Caco-2 (cell line): ENCODE measurements around the gene PLB1. TPM values are rescaled to one million over a fixed set of nuclear protein-coding genes. Genes with fewer than 3 reads are reported as not detected.

Experiments used
- BruUV-seq: library from RNA; stranded (reverse); fragments of 400-500 nt; replicated peaks from 2 replicates; lab custom pipeline; 2021; lab: Mats Ljungman, UMichigan
- CTCF ChIA-PET: fragments of 300-600 bp; sonication (Branson Sonifier 250); formaldehyde crosslinking; loops from one replicate; lab custom pipeline; 2022; ENCODE audit warnings: antibody characterized with exemption; lab: Charles Lee
- POLR2A ChIA-PET: fragments of 300-600 bp; sonication (Branson Sonifier 250); formaldehyde crosslinking; loops from one replicate; lab custom pipeline; 2022; ENCODE audit warnings: antibody characterized with exemption; lab: Charles Lee
- DNase-seq, 2 experiments: peaks; one replicate each; pipeline versions ENCODE4 v3.0.0 to v3.0.0-alpha.2; 2020 to 2022
- H3K27me3 ChIP-seq: replicated peaks from 2 replicates; pipeline ENCODE4 v1.6.0; 2011; ENCODE audit warnings: low read length; ENCODE audit not compliant: control insufficient read depth, insufficient read depth
- H3K36me3 ChIP-seq: 2 replicates; pipeline ENCODE4 v1.5.1; 2011; ENCODE audit warnings: low read length; ENCODE audit not compliant: control insufficient read depth, insufficient read depth
- H3K4me1 ChIP-seq: fragments of 250-450 bp; sonication (Bioruptor Pico); 2 replicates; pipeline ENCODE4 v1.5.1; 2020; ENCODE audit warnings: mild to moderate bottlenecking
- H3K4me3 ChIP-seq: 2 replicates; pipeline ENCODE4 v1.5.1; 2011; ENCODE audit warnings: low read depth, mild to moderate bottlenecking, control low read depth, low read length
- H3K9me3 ChIP-seq: fragments of 250-450 bp; sonication (Bioruptor Pico); 2 replicates; pipeline ENCODE4 v1.5.1; 2020; ENCODE audit warnings: mild to moderate bottlenecking, moderate library complexity
- H3K27ac Mint-ChIP-seq: one replicate; pipeline ENCODE4 v1.8.0; 2022; ENCODE audit warnings: mixed read lengths; ENCODE audit not compliant: unreplicated experiment
- H3K27me3 Mint-ChIP-seq: one replicate; pipeline ENCODE4 v1.8.0; 2022; ENCODE audit warnings: mixed read lengths; ENCODE audit not compliant: insufficient read depth, unreplicated experiment
- H3K36me3 Mint-ChIP-seq: one replicate; pipeline ENCODE4 v1.8.0; 2022; ENCODE audit warnings: mild to moderate bottlenecking, mixed read lengths; ENCODE audit not compliant: insufficient read depth, unreplicated experiment
- H3K4me1 Mint-ChIP-seq: one replicate; pipeline ENCODE4 v1.8.0; 2022; ENCODE audit warnings: low read depth, mixed read lengths; ENCODE audit not compliant: unreplicated experiment
- H3K4me3 Mint-ChIP-seq: one replicate; pipeline ENCODE4 v1.8.0; 2022; ENCODE audit warnings: mild to moderate bottlenecking, moderate library complexity, mixed read lengths; ENCODE audit not compliant: unreplicated experiment
- H3K9me3 Mint-ChIP-seq: one replicate; pipeline ENCODE4 v1.8.0; 2022; ENCODE audit warnings: mixed read lengths; ENCODE audit not compliant: unreplicated experiment
- intact Hi-C: fragments of 100-400 bp; cut with micrococcal nuclease; formaldehyde crosslinking; loops from one replicate; pipeline ENCODE4 v1.10.0; 2022; ENCODE audit not compliant: unreplicated experiment
- total RNA-seq: library from RNA; stranded (reverse); gene quantifications from 2 replicates; pipeline ENCODE4 v1.2.3, GENCODE V29; 2022
- TF ChIP-seq, protein P1 (sequence below), 2 experiments: fragments of 200-600 bp in 1 of 2; IDR thresholded peaks; 1 replicate in 1 of 2; 2 replicates in 1 of 2; pipeline versions ENCODE4 v1.5.1 to v1.8.0; 2011 to 2022; ENCODE audit warnings: antibody characterized with exemption in 1 of 2, control low read depth in 1 of 2, inconsistent platforms in 1 of 2, low read depth in 1 of 2, low read length in 1 of 2, mild to moderate bottlenecking in 1 of 2, moderate library complexity in 1 of 2; ENCODE audit not compliant: insufficient read depth in 1 of 2, severe bottlenecking in 1 of 2, unreplicated experiment in 1 of 2

Gene PLB1
- total RNA-seq, 1 experiment from 2014 or later, result 2.8 TPM

DNA sequence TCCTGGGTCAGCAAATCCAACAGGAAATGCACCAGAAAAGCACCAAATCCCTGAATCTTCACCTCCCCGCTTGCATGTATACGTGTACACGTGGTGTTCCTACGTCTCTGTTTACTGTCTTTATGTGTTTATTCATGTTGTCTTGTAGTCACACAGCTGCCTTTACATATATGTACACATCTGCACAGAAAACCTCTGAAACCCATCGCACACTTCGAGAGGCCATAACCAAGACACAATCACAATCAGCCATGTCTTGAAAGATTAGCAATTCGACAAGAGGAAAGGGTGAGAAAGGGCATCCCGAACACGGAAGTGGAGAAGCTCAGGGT lies 98.1 kb downstream of the PLB1 start:
- POLR2A ChIA-PET, result interaction anchor here (1.6 kb wide), 1 partner anchor 158 kb away, joined by 17 read pairs; the partner anchor contains the start of gene PPP1CB
- Histone ChIP-seq H3K4me3 (no peak overlapping the region), H3K9me3 (peaks cover 4% of the 10 kb centered on the region; the same call in 1 of the 2 replicates), H3K27me3 (no peaks in the 10 kb centered on the region), H3K36me3 (no peaks in the 10 kb centered on the region), H3K4me1 (peaks cover 41% of the 10 kb centered on the region)
- TF ChIP-seq, protein P1, sequence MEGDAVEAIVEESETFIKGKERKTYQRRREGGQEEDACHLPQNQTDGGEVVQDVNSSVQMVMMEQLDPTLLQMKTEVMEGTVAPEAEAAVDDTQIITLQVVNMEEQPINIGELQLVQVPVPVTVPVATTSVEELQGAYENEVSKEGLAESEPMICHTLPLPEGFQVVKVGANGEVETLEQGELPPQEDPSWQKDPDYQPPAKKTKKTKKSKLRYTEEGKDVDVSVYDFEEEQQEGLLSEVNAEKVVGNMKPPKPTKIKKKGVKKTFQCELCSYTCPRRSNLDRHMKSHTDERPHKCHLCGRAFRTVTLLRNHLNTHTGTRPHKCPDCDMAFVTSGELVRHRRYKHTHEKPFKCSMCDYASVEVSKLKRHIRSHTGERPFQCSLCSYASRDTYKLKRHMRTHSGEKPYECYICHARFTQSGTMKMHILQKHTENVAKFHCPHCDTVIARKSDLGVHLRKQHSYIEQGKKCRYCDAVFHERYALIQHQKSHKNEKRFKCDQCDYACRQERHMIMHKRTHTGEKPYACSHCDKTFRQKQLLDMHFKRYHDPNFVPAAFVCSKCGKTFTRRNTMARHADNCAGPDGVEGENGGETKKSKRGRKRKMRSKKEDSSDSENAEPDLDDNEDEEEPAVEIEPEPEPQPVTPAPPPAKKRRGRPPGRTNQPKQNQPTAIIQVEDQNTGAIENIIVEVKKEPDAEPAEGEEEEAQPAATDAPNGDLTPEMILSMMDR (IDR thresholded peaks at IDR 0.05; ENCODE audit: insufficient read depth in 1 of 2, low read depth in 1 of 2, low read length in 1 of 2, severe bottlenecking in 1 of 2, unreplicated experiment in 1 of 2), result no peak
- H3K4me1 Mint-ChIP-seq, result peaks cover 29% of the 10 kb centered on the region
- H3K27me3 Mint-ChIP-seq, result no peaks in the 10 kb centered on the region
- H3K4me3 Mint-ChIP-seq, result peak overlapping the region; percentile 17
- no peaks in the 10 kb centered on the region for H3K9me3 Mint-ChIP-seq
- CTCF ChIA-PET, result interaction anchor here (0.5 to 3.3 kb wide), 31 partner anchors 8 to 215 kb away, joined by 3 to 40 read pairs (median 4); partner anchors contain the start of gene PPP1CB
- no TSS peak for BruUV-seq
- intact Hi-C loops, result loop anchor here (1.0 to 5.0 kb wide), 5 partner anchors 27 to 218 kb away; no protein-coding TSS in a partner anchor
- H3K27ac Mint-ChIP-seq, result peak overlapping the region; percentile 100
- DNase-seq, result no peak
- peaks cover 7% of the 10 kb centered on the region for H3K36me3 Mint-ChIP-seq

DNA sequence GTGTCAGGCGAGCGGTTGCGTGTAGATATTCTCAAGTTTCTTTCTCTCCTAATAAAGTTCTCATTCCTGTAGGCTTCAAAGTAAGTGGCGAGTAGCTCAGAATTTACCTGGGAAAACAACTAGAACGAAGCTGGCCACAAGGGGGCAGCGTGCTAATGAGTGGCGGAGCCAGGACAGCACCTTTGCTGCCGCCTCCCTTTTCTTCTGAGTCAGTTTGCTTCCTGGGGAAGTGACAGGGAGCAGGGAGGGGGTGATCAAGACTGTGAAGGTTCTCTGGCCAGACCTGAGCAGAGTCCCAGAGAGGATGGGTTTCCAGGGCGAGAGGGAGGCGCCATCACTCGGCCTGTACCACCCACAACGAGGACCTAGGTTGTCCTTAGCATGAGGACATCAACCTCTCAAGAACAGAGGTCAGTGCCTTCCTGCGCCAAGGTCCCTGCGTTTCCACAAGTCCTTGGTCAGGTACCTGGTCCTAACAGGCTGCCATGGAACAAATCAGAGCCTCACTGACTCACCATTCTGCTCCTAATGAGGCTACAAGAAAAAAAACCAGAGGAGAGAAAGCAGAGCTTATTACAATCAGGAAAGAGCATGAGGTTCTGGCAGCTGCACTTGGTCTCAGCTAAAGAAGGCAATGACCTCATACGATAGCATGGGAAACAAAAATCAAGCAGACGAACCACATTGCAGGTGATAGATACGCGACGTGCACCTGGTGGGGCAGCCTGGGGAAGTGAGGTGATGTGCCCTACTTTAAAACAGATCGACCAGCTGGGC lies 98.7 kb downstream of the PLB1 start:
- H3K36me3 Mint-ChIP-seq, result peaks cover 7% of the 10 kb centered on the region
- no peaks in the 10 kb centered on the region for H3K27me3 ChIP-seq
- peaks cover 41% of the 10 kb centered on the region for H3K4me1 ChIP-seq
- peak overlapping the region; percentile 17 for H3K4me3 Mint-ChIP-seq
- BruUV-seq, result no TSS peak
- POLR2A ChIA-PET, result interaction anchor here (1.6 kb wide), 1 partner anchor 157 kb away, joined by 17 read pairs; the partner anchor contains the start of gene PPP1CB
- H3K4me3 ChIP-seq, result no peak overlapping the region
- peaks cover 4% of the 10 kb centered on the region; the same call in 1 of the 2 replicates for H3K9me3 ChIP-seq
- H3K4me1 Mint-ChIP-seq, result peaks cover 29% of the 10 kb centered on the region
- H3K9me3 Mint-ChIP-seq, result no peaks in the 10 kb centered on the region
- CTCF ChIA-PET, result interaction anchor here (0.5 to 3.3 kb wide), 32 partner anchors 8 to 215 kb away, joined by 3 to 40 read pairs (median 4); partner anchors contain the start of gene PPP1CB
- H3K27ac Mint-ChIP-seq, result peak overlapping the region; percentile 100
- intact Hi-C loops, result loop anchor here (1.0 to 5.0 kb wide), 5 partner anchors 27 to 218 kb away; no protein-coding TSS in a partner anchor
- TF ChIP-seq, protein P1 (IDR thresholded peaks at IDR 0.05; ENCODE audit: insufficient read depth in 1 of 2, low read depth in 1 of 2, low read length in 1 of 2, severe bottlenecking in 1 of 2, unreplicated experiment in 1 of 2), result peak; percentile 88 to 91
- DNase-seq, result peak; percentile 92 to 93
- no peaks in the 10 kb centered on the region for H3K36me3 ChIP-seq
- no peaks in the 10 kb centered on the region for H3K27me3 Mint-ChIP-seq

GRCh38 chr2:28595323-28595722 lies 99.5 kb downstream of the PLB1 start:
- TF ChIP-seq, protein P1 (IDR thresholded peaks at IDR 0.05; ENCODE audit: insufficient read depth in 1 of 2, low read depth in 1 of 2, low read length in 1 of 2, severe bottlenecking in 1 of 2, unreplicated experiment in 1 of 2), result no peak
- intact Hi-C loops, result no loop called here
- H3K4me3 ChIP-seq, result no peak overlapping the region
- no TSS peak for BruUV-seq
- CTCF ChIA-PET, result interaction anchor here (0.9 to 3.3 kb wide), 10 partner anchors 12 to 189 kb away, joined by 3 to 40 read pairs (median 8); partner anchors contain the start of gene PPP1CB
- no peaks in the 10 kb centered on the region for H3K36me3 ChIP-seq
- H3K9me3 ChIP-seq, result peaks cover 4% of the 10 kb centered on the region; the same call in 1 of the 2 replicates
- DNase-seq, result no peak
- Mint-ChIP-seq H3K27ac (peak overlapping the region; percentile 100), H3K27me3 (no peaks in the 10 kb centered on the region), H3K4me1 (peaks cover 29% of the 10 kb centered on the region), H3K4me3 (no peak overlapping the region), H3K9me3 (no peaks in the 10 kb centered on the region), H3K36me3 (peaks cover 7% of the 10 kb centered on the region)
- H3K4me1 ChIP-seq, result peaks cover 41% of the 10 kb centered on the region
- POLR2A ChIA-PET, result interaction anchor here (1.6 to 2.4 kb wide), 2 partner anchors 156 to 157 kb away, joined by 17 to 19 read pairs; partner anchors contain the start of gene PPP1CB
- H3K27me3 ChIP-seq, result no peaks in the 10 kb centered on the region
